ENCODE results near the gene UGT1A6.

- TF ChIP-seq, protein P1, sequence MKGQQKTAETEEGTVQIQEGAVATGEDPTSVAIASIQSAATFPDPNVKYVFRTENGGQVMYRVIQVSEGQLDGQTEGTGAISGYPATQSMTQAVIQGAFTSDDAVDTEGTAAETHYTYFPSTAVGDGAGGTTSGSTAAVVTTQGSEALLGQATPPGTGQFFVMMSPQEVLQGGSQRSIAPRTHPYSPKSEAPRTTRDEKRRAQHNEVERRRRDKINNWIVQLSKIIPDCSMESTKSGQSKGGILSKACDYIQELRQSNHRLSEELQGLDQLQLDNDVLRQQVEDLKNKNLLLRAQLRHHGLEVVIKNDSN (IDR thresholded peaks at IDR 0.05; ENCODE audit: borderline replicate concordance, low read depth), result no peak
- no peak for TF ChIP-seq GATA2 (CRISPR knock-in tag; IDR thresholded peaks at IDR 0.05)
- no peak for TF ChIP-seq EP300 (IDR thresholded peaks at IDR 0.05; ENCODE audit: borderline replicate concordance in 1 of 2, low read depth in 1 of 2, low read length in 1 of 2)
- no peak for TF ChIP-seq CTCF (IDR thresholded peaks at IDR 0.05)
- TF ChIP-seq RFX5 (IDR thresholded peaks at IDR 0.05; ENCODE audit: low read length), result no peak
- no peak for TF ChIP-seq MXI1 (IDR thresholded peaks at IDR 0.05; ENCODE audit: low read depth, low read length)
- no peak for TF ChIP-seq EZH2phosphoT487 (IDR thresholded peaks at IDR 0.05; ENCODE audit: borderline replicate concordance, low read depth)
- TF ChIP-seq POLR2AphosphoS5 (IDR thresholded peaks at IDR 0.05; ENCODE audit: low read depth, low read length), result no peak
These were observed 118.4 kb downstream of the UGT1A6 start for GRCh38 chr2:233811087-233811486.

Measured in SK-N-SH (cell line).